ENCODE data around the gene SLC16A12.

The SLC16A12 gene

DNA sequence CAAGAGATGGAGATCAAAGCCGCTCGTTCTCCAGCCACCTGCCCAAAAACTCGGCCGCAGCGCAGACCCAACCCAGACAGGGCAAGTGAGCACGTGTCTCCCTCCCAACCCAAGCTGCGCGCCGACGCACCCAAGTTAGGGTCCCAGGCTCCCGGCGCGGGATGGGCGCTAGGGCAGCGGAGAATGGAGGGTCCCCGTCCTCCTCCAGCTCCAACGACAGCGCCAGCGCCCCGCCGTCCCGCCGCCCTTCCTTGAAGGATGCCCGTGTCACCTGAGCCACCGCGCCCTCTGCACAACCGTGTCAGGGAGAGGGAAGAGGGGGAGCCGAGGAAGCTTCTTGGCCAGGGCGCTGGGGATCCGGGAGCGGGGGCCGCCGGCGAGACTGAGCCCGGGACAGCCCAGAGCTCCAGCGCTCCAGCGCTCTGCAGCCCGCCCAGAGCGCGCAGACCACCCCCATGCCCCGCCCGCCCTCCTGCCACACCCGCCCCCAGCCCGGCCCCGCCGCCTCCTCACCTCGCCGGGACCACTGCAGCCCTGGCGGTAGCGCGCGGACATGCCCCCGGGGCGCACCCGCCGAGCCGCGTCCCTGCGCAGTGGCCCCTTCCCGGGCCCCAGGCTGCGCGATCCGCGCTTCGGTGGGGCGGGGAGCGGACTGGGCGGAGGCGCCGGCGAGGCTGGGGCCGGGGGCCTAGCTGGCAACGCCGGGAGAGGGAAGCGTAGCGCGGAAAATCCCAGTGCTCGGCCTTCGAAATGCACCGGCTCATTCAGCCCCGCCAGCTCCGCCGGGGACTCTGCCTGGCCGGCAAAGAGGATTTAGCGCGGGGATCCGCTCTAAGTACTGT lies at the start of gene SLC16A12:
Gene SLC16A12 (minus strand): TSS at position 424 of the 842 bp plus-strand sequence. CDS start 73,016 bp downstream, outside the sequence.
- no peak for DNase-seq

GRCh38 chr10:89582022-89582421 lies 46.6 kb upstream of the SLC16A12 start:
- no peak for DNase-seq

- peak; percentile 61 for DNase-seq
Measured at GRCh38 chr10:89580243-89580642, 44.8 kb upstream of the SLC16A12 start.

DNA sequence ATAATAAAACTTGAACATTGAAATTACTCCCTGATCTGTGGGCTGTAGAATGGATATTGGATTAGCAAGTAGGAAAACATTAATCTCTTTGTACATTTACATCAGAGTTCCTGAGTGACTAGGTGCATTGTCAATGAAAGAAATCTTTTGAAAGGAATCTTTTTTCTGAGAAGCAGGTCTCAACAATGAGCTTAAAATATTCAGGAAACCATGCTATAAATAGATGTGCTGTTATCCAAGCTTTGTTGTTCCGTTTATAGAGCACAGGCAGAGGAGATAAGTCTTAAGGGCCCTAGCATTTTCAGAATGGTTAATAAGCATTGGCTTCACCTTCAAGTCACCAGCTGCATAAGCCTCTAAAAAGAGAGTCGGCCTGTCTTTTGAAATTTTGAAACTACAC lies 41.3 kb upstream of the SLC16A12 start:
- no peak for DNase-seq

DNA sequence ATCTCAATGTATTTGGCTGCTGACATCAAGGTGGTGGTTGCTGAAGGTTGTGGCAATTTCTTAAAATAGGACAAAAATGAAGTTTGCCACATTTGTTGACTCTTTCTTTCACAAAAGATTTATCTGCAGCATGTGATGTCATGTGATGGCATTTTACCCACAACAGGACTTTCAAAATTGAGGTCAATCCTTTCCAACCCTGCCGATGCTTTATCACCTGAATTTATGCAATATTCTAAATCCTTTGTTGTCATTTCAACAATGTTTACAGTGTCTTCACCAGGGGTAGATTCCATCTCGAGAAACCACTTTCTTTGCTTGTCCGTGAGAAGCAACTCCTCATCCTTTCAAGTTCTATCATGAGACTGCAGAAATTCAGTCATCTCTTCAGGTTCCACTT lies 40.6 kb upstream of the SLC16A12 start:
- DNase-seq: no peak

DNA sequence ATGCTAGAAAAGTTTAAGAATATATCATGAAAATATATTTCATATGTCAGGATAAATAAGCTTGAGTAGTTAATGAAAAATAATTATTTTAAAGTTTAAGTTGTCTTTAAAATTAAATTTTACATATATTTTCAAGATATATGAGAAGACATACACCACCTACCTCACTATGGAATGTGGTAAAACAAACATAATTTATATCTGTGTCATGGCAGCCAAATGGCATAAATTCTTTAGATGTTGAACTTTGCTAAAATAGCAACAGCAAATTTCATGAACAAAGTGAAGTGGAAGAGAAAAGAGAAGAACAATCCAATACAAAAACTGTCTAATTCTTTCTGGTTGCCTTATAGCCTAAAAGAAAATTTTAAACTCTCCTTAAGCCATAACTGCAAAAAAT lies 39.6 kb upstream of the SLC16A12 start:
- no peak for DNase-seq

GRCh38 chr10:89574368-89574767 lies 39.0 kb upstream of the SLC16A12 start:
- peak; percentile 32 for DNase-seq

DNA sequence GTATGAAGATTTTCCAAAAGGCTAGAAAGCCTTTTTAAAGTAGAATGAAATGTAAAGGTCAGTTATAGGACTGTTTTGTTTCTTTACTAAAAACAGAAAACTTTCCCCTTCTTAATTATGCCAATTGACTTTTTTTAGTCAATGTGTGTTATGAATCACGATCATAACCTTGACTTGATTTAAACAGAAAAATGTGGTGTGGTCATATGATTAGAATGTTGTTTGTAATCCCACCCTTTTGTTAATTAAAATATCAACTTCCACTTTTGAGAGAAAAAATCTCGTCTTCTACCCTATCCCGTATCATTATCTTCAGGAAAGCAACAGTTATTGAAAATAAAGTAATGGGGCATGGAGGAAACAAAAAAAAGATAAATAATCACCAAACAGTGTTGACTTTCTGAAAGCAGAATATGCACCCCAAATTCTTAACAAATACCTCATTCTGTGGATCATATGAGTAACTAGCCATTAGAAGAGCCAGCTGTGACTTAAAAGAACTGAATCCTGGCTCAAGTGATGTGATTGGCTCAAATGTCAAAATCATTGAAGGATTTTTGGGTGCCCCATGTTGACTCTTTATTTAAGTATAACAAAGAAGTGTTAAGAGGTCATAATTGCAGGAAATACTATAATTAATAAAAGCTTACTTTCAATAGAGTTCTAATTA lies 32.3 kb upstream of the SLC16A12 start:
- DNase-seq: no peak

- DNase-seq: no peak
Measured at GRCh38 chr10:89566992-89567391, 31.6 kb upstream of the SLC16A12 start.

DNA sequence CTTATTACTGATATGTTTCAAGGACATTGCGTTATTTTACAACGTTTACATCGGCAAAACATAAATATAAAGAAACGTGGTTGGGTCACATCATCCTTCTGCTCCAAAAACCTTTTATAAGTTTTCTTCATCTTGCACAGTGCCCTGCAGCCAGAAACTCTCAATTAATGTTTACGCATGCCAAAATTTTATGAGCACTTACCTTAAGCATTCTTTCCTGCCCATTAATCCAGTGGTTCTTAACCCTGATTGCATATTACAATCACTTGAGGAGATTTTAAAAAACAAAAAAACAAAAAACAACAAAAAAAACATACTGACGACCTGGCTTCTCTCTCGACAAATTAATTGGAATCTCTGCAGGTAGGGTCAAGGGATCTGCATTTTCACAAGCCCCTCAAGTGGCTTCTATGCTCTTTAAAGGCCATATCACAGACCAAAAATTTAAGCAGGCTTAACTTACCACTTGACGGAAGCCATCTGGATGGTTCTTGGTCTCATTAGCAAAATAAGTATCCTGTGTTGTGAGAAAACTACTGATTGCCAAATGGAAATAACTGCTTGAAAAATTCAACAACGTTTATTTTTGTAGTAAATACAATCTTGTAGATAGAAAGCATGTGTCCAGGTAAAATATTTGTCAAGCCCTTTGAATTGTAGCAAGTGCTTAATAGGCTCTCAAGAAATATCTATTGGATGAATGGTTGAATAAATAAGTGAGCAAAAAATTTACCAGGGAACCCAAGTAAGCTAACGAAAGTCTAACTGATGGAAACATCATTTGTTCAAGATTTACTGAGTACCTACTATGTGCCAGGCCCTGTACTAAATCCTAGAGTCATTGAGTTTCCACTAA lies 30.9 kb upstream of the SLC16A12 start:
- DNase-seq: no peak

DNA sequence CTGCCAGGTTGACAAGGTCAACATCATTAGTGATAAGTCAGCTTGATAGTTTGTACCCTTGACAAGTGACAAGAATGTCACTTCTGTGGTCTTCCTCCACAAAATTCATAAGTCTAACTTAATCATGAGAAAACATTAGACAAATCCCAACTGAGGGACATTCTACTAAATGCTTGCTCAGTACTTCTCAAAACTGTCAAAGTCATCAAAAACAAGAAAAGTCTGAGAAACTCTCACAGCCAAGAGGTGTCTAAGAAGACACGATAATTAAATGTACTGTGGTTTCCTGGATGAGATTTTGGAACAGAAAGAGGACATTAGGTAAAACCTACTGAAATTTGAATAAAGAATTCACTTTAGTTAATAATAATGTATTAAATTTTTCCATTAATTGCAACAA lies 29.8 kb upstream of the SLC16A12 start:
- no peak for DNase-seq

DNA sequence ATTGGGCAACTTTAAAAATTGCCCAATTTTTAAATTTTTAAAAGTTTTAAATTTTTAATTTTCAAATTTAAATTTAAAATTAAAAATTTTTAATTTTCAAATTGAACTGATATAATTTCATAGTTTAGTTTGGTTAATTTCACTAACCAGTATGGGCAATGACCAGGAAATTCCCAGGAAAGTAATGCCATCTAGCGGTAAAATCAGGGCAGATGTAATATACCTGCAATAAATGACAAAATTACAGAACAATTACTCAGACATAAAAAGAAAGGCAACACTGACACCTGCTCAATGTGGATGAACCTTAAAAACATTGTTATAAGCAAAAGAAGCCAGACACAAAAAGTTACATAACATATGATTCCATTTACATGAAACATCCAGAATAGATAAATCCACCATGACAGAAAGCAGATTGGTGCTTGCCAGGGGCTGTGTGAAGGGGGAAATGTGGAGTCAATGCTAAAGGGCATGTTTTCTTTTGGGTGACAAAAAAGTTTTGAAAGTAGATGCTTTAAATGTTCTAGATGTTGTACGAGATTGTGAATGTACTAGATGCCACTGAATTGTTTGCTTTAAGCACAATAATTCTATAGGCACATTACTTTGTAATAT lies 28.6 kb upstream of the SLC16A12 start:
- DNase-seq: peak; percentile 17

GRCh38 chr10:89563311-89563710 lies 27.9 kb upstream of the SLC16A12 start:
- DNase-seq: no peak

GRCh38 chr10:89556600-89556999 lies 21.2 kb upstream of the SLC16A12 start:
- DNase-seq: no peak

DNA sequence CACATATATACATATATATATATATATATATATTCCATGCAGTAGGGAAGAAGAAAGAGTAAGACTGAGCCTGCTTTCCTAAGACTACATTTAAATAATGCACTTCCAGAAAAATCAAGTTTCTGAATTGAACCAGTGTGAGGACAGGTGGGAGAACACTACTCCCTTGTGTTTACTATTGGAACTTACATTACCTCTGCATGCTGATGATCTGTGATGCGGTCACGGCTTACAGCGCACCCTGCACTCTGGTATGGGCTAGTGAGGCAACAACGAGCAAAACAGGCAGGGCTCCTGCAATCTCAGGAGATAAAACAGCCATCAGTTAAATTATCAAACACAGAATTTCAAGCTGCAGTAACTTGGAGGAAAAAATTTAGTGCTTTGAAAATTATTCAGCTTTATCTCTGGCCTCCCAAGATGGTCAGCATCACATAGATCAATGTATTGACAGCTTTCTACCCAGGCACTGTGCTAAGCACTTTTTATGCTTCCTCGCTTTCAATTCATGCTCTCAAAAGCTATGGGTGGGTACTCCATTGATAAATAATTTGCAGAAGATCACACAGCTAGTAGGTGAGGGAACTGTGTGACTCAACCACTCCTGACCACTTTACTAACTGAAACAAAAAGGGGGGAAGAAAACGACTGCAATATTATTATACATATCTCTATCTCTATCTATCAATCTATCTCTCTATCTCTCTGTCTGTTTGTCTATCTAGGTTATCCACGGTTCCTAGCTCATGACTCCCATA lies 20.5 kb upstream of the SLC16A12 start:
- no peak for DNase-seq

GRCh38 chr10:89554433-89554832 lies 19.0 kb upstream of the SLC16A12 start:
- DNase-seq: no peak

DNA sequence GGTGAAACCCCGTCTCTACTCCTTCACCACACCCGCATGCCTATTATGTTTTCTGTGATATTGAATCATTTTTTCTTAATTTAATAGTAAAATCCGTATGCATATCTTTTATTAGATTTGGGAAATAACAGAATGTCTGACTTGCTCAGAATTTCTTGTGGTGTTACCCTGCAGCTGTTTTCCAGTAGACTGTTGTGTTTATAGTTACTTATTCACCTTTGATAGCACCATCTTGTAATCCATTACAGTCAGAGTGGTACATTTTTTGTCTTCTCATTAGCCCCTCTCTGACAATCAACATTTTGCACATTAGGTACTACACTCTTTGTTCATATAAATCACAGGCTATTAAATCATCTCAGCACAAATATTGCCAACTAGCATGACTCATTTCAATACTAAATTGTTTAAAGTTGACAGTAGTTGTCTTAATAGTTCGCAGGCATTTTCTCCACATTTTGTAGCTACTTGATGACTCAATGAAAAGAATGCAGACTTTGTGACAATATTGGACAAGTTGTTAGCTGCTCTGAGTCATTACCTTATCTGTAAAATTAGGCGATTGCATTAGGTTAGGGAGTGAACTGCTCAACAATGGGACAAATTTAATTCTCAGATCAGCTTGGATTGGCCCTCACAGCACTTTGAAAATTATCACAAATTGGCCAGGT lies 17.8 kb upstream of the SLC16A12 start:
- DNase-seq: no peak

- no peak for DNase-seq
Measured at GRCh38 chr10:89552213-89552612, 16.8 kb upstream of the SLC16A12 start.

GRCh38 chr10:89550509-89550908 lies 15.1 kb upstream of the SLC16A12 start:
- no peak for DNase-seq

- no peak for DNase-seq
Measured at GRCh38 chr10:89549510-89549909, 14.1 kb upstream of the SLC16A12 start.

DNA sequence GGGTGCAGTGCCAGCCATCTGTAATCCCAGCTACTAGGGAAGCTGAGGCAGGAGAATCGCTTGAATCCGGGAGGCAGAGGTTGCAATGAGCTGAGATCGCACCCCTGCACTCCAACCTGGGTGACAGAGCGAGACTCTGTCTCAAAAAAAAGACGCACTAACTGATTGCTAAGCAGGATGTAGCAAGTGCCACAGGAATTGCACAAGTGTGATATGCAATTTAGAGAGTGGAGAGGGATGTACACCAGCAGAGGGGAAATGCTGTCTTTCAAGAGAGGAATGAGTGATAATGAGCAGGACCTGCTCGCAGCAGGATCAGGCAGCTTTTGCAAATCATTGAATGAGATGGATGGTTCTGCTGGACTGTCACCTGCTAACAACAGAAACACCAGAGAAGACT lies 13.3 kb upstream of the SLC16A12 start:
- DNase-seq: peak; percentile 38
